ENCODE data around the gene IL23R.
"Not testable (repeated sequence)": the region's sequence is repeated elsewhere in the genome, so short reads cannot be mapped to it uniquely, and the experiment has no call there.

Gene IL23R, protein sequence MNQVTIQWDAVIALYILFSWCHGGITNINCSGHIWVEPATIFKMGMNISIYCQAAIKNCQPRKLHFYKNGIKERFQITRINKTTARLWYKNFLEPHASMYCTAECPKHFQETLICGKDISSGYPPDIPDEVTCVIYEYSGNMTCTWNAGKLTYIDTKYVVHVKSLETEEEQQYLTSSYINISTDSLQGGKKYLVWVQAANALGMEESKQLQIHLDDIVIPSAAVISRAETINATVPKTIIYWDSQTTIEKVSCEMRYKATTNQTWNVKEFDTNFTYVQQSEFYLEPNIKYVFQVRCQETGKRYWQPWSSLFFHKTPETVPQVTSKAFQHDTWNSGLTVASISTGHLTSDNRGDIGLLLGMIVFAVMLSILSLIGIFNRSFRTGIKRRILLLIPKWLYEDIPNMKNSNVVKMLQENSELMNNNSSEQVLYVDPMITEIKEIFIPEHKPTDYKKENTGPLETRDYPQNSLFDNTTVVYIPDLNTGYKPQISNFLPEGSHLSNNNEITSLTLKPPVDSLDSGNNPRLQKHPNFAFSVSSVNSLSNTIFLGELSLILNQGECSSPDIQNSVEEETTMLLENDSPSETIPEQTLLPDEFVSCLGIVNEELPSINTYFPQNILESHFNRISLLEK

DNA sequence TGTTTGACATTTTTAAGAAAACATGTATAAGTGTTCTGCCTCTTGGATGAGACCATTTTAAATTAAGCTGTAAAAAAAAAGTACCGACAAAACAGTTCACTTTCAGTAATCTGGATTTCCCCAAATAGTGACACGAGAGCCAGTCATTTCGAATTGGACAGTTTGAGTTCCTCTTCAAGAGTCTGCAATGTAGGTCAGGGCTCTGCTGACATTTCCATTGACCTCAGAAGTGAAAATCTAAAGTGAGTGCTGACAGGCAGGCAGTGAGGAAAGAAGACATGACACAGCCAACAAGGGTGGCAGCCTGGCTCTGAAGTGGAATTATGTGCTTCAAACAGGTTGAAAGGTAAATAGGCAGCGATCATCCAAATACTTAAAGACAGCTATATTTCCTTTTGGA is at the start of gene IL23R:
Gene IL23R (plus strand): TSS at position 259 of the 400 bp plus-strand sequence. CDS start 1,667 bp downstream, outside the sequence.
- peak; percentile 19 for DNase-seq

DNA sequence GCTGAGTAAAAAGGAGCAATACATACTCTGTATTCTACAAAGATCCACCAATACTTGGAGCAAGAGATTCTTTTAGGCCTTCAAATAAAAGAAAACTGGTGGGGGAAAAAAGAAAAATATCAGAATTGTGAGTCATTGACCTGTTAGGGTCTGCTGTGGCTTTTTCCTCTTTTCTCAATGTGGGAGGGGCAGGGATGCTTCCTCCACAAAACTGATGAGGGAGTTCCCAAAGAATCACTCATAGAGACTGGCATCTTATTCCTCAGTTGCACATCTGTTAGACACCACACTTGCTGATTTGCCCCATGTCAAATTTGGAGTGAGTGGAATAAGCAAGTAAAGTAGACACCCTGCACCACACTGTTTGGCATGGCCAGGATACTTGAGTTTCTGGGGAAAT is 48.1 kb upstream of the IL23R start:
- DNase-seq = no peak

DNA sequence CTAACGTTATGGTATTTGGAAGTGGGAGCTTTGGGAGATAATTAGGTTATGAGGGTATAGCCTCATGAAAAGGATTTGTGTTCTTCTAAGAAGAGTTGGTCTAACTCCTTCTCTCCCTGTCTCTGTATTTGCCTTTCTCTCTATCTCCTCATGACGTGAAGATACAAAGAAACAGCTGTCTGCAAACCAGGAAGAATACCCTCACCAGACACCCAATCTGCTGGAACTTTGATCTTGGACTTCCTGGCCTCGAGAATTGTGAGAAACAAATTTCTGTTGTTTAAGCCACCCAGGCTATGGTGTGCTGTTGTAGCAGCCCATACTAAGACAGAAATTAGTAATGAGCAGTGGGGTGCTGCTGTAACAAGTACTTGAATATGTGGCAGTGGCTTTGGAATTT is 47.6 kb upstream of the IL23R start:
- DNase-seq = no peak

DNA sequence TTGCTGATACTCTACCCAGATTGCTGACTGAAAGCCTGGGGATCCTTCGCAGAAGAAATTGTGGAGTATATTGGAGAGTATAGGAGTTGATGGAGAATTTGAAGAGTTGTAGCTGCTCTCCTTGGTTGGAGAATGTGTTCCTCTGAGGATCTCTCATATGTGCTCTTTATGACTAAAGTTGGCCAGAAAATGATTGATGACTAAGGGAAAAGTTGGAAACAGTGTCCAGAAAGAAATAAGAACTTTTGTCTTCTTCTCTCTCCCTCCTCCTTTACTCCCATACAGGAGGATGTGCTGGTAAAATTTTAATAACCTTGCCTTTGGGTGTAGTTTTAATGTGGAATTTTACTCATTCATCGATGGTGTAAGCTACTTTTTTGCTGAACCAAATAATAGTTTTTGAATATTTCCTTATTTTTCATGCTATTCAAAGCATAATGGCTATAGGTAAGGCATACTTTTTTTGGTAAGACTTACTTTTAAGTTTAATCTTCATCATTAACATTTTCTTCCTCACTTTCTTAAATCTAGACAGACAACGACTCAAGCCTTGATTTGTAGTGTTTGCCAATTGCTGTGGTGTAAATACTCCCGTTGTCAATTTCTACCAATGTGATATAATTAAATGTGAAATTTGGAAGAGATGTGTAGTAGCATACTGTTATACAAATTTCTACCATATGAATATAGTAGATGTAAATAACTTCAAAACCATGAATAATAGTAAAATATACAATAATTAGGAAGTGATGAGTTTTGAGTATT is 45.2 kb upstream of the IL23R start:
- no peak for DNase-seq

DNA sequence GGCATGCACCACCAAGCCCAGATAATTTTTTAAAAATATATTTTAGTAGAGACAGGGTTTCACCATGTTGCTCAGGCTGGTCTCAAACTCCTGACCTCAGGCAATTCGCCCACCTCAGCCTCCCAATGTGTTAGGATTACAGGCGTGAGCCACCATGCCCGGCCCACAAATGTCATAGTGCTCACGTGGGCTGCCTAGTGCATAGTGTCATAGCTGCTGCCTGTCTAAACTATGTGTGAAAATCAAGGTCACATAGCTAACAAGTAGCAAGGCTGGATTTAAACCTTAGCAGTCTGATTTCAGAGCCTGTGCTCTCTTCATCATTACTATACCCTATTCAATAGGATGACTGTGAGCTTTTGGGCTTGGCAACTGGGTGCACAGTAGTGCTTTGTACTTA is 41.8 kb upstream of the IL23R start:
- DNase-seq = no peak

DNA sequence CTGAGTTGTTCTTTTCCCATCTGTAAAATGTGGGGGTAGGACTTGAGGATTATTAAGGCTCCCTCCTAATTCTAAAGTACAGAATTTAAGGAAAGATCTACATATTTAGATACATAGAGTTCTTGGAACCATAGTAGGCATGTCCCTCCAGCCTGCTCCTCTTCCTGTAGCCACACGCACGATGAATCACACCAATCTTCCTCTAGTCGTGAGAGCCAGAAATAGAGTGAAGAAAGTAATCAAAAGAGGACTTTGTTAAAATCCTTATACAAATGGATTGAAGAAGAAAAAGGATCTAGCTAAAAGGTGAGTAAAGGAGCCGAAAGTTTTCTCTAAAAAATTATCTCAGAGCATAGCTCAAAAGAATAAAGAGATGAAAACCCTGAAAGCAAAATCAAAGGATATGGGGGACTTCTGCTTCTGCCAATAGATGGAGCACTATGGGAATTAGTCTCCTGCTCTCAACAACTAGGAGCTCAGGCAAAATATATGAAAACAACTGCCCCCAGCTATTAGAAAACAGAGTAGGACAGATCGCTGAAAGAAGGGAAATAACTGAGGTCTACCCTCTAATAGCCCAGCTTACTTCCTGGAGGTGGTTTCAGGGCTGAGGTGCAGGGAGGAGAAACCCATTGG is 40.0 kb upstream of the IL23R start:
- no peak for DNase-seq

DNA sequence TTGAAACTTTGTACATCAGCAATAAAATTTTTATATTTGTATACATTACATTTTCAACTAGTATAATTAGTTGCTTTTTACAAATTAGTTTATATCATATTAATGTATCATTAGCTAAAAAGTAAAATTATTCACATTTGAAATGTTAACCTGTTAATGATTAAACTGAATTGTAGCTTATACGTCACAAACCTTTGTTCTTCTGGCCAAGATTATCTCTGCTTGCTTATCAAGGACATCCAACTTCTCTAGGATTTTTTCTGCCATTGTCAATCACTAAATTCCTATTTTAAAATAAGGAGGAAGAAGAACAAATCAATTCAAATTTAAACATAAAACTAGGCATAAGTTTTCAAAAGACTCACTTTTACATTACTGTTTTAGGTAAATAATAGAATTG is 39.3 kb upstream of the IL23R start:
- no peak for DNase-seq

DNA sequence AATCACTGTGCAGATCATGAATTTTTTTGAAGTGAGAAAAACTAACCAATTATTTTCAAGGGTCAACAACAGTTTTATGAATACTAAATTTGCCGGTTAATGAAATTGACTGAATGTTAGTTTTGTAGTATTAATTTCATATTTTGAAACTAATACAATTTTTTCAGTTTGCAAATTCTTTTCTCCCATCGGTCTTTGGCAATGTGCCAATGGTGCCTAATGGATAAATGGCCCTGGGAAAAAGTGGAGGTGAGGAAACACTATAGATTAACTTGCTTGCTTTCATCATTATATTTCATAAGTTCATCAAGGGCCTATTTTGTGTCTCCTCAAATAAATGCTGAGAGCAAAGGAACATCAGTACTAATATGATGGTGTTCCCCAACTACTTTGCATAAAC is 35.6 kb upstream of the IL23R start:
- no peak for DNase-seq

DNA sequence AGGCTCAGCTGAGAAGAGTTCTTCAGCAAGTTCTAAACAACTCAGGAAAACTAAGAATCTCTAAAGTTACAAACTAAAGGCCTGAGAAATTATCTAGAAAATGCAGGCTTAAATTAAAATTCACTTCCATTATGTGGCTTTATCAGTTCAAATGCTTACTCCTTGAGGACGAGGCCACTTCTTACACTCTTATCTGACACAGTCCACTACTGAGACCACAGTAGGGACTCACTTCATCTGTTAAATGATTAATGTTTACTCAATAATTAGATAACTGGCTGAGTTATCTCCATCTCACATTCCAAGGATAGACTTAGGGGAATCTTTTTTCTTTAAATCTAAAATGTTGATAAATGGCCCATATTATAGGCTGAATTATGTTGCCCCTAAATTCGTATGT is 33.1 kb upstream of the IL23R start:
- DNase-seq = no peak

DNA sequence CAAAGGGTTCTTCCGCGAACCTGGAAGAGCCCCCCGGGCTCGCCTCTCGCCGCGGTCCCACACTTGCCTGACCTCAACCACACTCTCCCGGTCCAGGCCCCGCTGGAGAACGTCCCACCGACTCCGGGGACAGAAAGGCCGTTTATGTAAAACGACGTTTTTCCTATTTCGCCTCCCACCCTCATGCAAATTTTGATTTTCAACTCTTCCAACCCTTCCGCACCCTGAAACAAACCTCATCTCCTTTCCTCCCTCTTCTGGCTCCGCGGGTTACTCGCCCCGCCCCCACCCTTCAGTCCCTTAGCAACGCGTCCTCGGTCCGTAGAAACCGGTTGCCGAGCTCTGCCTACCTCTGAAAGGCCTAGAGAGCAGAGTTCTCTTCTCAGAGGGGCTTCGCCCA is 31.6 kb upstream of the IL23R start, which contains the start of gene C1orf141:
Gene C1orf141 (minus strand): TSS at position 276 of the 400 bp plus-strand sequence. CDS start 7,730 bp downstream, outside the sequence.
- DNase-seq = no peak

DNA sequence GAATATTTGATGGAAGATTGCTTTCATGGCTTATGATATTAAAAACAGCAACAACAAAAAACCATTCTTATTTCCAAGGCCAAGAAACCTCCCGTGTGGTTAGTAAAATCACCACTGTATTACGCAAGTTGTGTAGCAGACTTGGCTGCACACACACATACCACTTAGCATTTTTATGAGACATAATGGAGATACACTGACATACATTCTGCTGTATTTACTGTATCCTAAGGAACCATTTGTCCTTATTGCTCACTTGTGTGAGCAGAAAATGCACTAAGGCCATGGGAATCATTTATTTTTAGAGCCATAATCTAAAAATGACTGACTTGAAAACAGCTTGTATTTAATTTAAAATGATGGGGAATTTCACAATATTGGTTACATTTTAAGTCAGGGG is 30.9 kb upstream of the IL23R start:
- DNase-seq = no peak

DNA sequence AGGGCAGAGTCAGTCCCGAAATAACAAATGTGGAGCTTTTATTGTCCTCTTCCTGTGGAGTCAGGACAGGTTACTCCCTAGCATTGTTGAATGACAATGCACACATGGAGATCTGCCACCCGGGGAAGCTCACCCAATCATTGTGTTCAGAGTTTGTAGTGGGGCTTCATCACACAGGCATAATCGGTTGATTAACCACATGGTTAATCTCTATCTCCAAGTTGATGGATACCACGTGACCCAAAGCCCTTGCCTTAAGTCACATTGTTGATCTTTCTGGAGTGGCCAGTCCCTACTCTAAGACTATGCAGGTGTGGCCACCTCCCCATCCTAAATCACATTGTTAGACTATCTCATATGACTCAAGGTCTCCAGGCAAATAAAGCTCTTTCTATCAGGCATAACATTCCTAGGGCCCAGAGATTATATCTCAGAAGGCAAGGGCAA is 28.9 kb upstream of the IL23R start:
- DNase-seq = no peak

DNA sequence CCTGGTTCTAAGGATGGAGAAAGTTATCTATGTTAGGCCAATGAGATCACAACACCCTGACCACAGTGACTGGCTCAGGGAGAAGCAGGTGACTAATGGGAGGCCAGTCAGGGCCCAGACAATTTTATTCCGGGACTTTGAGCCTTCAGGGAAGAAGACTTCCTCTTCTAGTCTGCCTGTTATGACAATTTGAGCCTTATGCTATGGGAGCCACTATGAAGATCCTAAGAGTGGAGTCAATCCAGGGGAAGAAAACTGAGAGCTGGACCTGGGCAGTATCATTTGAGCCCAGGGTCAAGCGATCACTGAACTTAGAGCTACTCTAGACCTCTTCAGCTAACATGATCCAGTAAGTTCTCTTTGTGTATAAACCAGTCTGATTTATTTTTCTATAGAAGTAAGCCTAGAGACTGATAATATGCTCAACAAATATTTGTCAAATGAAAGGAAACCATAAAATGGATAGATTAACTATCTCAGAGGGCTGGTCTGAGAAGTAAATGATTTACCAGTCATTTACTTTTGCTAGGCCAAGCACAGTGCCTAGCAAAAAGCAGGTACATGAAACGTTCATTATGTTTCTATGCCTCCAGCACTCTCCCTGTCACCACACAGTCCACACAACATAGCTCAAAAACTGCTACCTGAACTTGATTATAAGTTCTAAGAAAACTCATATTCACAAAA is 27.3 kb upstream of the IL23R start:
- no peak for DNase-seq

DNA sequence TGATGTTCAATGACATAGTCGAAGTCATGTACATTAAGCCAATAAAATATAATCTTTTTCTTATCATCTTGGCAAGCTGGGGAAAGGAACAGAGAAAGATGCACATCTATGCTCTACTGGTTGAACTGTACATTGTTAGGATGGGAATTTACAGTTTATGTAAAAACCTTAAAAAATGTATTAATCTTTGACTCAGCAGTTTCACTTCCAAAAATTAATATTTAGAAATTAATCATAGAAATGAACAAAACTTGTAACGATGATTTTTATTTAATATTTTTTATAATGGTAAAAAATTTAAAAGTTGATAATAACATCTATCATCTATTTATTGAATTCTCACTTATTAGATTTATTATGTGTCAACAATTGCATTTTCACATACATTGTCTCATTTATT is 25.8 kb upstream of the IL23R start:
- DNase-seq = no peak

DNA sequence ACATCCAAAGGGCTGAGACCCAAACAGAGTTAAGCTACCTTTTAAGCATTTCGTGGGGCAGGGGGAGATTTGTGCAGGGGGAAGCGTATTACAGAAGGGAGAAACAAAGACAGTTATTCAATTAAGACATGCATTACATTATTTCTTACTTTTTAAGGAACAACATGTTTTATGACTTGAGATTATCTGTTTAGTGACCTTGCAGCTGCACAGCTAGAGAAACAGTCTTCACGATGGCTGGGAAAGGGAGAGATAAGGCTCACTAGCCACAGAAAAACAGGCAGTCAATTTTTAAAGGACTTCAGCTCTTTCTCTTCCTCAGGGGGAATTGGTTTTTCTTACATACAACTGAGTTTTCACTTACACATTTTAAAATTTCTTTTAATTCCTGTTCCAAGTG is 24.4 kb upstream of the IL23R start:
- DNase-seq = not testable (repeated sequence)

DNA sequence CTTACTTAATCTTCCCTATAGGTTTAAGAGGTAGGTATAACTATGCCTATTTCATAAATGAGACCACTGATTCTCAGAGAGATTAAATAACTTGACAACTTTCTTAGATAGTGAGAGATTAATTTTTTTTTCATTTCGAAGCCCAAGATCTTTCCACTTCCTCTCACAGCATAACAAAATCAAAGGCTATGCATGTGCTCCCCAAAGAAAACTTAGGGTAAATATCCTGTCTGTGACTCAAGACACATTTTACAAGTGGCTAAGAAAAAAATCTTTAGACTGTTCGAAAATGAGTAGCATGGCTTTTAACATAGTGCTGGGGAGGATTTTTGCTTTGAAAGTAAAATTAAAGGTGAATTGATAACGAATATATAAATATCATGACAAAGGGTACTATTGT is 23.3 kb upstream of the IL23R start:
- DNase-seq = no peak

DNA sequence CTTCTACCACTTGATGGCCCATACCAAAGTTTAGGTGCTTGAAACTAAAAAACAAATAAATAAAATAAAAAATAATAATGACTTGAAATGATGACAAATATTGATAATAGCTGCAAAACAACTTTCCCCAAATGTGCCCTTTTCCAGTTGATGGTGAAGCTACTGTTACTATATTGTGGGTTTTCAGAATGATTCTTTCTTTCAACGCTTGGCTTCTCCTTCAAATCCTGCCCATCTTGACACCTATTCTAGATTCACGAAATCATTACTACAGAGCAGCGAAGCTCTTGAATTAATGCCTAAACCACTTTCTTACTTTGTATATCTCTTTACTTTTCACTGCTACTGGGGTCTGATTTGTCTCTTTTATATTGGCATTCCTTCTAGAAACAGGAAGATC is 22.3 kb upstream of the IL23R start:
- no peak for DNase-seq

DNA sequence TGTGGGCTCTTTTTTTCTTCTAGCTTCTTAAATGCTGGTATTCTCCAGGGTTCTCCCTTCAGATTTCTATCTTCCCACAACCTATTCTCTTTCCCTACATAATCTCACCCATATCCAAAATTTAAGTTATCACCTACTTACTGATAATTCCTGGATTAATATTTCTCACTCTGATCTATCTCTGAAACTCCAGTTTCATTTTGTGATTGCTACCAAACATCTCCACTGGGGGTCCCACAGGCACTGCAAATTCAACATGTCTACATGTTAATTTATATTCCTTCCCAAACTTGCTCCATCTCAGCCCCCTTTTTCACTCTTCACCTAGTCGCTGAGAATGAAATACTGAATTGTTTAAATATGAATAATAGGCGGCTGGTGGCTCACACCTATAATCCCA is 21.6 kb upstream of the IL23R start:
- no peak for DNase-seq

DNA sequence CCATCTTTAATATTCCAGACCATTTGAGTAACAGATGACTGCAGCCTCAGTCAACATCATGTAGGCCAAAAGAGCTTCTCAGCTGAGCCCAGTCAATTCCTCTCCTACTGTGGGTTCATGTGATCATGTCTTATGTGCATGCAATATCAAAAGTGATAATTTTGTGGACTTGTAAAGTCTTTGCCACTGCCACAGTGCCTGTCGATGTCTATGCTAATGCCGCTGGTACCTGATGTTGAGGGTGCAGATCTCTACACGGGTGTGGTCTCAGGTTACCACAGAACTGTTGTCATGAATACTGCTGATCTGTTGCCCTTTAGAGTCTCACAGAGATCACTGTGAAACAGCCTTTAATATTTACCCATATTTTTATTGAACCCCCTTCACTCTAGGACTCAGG is 20.2 kb upstream of the IL23R start:
- DNase-seq = no peak

DNA sequence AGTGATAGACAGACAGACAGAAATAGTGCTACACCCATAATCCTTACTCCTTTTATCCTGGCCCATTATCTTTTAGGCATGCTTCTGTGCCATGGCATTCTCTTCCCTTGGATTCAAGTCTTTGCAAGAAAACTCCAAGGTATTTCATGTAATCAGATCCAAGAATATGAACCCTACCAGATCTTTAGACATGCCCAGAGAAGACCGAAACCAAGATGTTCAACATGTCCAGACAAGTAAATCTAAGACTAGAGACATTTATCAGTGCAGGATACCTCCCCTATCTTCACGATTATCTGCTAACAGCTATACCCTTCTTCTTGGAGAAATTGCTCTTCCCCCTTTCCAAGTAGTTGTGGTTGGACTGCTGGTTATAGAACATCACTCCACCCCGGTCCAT is 19.7 kb upstream of the IL23R start:
- DNase-seq = no peak

DNA sequence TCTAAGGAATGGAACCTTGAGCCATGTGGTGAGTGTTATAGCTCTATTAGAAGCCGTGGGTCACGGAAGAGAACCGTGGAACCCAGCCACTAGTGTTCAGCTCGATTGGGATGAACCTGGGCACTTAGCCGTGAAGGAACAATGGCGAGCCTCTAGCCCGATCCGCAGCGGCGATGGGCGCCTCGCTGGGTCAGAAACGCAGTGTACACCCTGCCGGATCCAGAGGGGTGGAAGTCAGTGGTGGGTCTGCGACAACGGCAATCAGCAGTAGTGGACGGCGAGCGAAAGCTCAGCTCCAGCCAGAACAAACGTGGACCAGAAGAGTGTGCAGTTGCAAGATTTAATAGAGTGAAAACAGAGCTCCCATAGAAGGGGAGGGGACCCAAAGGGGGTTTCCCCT is 18.3 kb upstream of the IL23R start:
- DNase-seq = not testable (repeated sequence)

DNA sequence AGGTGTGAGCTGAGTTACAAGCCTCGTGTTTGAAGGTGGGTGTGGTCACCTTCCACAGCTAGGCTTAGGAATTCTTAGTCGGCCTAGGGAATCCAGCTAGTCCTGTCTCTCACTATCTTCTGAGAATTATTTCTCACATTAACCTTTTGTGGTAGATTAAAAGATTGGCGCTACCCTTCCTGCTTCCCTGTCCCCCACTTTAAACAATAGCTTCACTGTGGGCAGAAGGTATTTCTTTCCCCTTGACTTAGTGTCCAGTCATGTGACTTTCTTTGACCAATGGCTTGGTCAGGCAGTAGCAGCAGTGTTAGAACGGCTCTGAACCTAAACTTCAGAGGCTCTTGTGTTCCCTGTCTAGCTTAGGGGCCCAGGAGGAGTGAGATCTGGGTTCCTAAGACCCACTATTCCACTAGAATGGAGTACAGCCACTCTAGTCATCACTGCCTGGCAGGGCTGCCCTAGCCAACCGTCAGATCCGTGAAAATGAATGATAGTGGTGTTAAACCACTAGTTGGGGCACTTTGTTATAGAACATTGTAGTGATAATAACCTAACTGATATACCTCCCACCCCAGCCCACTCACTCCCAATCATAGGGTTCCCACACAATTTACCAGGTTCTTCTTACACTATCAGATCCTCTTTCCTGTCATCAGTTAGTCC is 17.6 kb upstream of the IL23R start:
- DNase-seq = no peak

Measured in NCI-H2029 (cell line).